Body of pancreas (tissue), 4 donors: ENCODE measurements around the gene CDH12. TPM values are rescaled to one million over a fixed set of nuclear protein-coding genes. Genes with fewer than 3 reads are reported as not detected.

Experiments used
- ATAC-seq: fragments of 150-250 bp; one replicate; pipeline ENCODE4 v1.9.1; 2016
- DNase-seq, 4 donors: peaks; one replicate each; pipeline ENCODE4 v3.0.0-alpha.2; 2019
- H3K27ac ChIP-seq, 4 donors: fragments of 200-600 bp; sonication (generic); 1 replicate in 3 of 4; 2 replicates in 1 of 4; pipeline versions ENCODE4 v1.5.1 to v1.6.1; 2016 to 2019; ENCODE audit warnings: mild to moderate bottlenecking in 1 of 4, mixed read lengths in 1 of 4, moderate library complexity in 1 of 4
- H3K27me3 ChIP-seq, 2 donors: fragments of 200-600 bp; sonication (generic); one replicate each; pipeline ENCODE4 v1.6.0; 2016; ENCODE audit warnings: mild to moderate bottlenecking in 1 of 2
- H3K36me3 ChIP-seq, 2 donors: fragments of 200-600 bp; sonication (generic); replicated peaks in 1 of 2; 2 replicates each; pipeline ENCODE4 v1.5.1; 2016; ENCODE audit warnings: low read depth in 2 of 2; ENCODE audit not compliant: insufficient read depth in 1 of 2
- H3K4me1 ChIP-seq: fragments of 200-600 bp; sonication (generic); one replicate; pipeline ENCODE4 v1.6.0; 2016
- H3K4me3 ChIP-seq, 2 donors: fragments of 200-600 bp; sonication (generic); 1 replicate in 1 of 2; 2 replicates in 1 of 2; pipeline ENCODE4 v1.5.1; 2016 to 2019
- H3K9me3 ChIP-seq, 3 donors: fragments of 200-600 bp; sonication (generic); 1 replicate in 2 of 3; 2 replicates in 1 of 3; pipeline ENCODE4 v1.5.1; 2016
- POLR2A ChIP-seq, 3 donors: fragments of 450-650 bp; IDR thresholded peaks; one replicate each; pipeline ENCODE4 v1.6.1; 2016; ENCODE audit warnings: antibody characterized with exemption in 3 of 3, mild to moderate bottlenecking in 2 of 3
- WGBS, 2 donors: methylation state at CpG; one replicate each; pipeline ENCODE4 v1.1.5; 2017; 5-methylcytosine and 5-hydroxymethylcytosine counted together
- intact Hi-C: fragments of 100-400 bp; cut with DNase I; formaldehyde crosslinking; loops from one replicate; pipeline ENCODE4 v1.15.1; 2023
- total RNA-seq, 2 donors: library from RNA; depleted of rRNA; stranded (reverse); fragments of >200 nt; gene quantifications; one replicate each; pipeline ENCODE4 v1.1.0, GENCODE V29; 2016
- TF ChIP-seq, protein P1 (sequence below), 7 experiments: fragments of 450-650 bp in 4 of 7; fragments of 200-600 bp in 3 of 7; sonication (generic) in 3 of 7; IDR thresholded peaks; one replicate each; pipeline ENCODE4 v1.5.1; 2016 to 2019; ENCODE audit warnings: antibody characterized with exemption in 7 of 7

CDH12 gene
- total RNA-seq, 2 donors from 2014 or later, result not detected

DNA sequence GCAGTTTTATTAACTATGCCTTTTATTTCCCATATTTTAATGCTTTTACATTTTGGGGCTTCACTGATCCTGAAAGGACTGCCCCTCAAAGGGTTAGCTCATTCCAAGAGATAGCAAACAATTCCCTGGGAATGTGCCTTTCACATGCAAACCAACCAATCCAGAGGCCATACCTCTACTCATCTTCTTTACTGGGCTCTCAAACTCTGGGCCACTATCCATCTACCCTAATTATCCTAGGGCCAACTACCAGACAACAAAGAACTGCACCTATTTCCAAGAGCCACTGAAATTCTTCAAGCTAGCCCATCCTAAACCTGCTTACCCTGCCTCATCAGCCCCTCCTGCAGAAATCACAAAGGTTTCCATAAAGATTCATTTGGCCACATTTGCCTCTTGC, 364.7 kb downstream of the CDH12 start:
- no peak overlapping the region for H3K27ac ChIP-seq
- H3K4me3 ChIP-seq, result no peak overlapping the region
- H3K36me3 ChIP-seq, result no peaks in the 10 kb centered on the region
- TF ChIP-seq POLR2A (IDR thresholded peaks at IDR 0.05), result no peak
- TF ChIP-seq, protein P1, sequence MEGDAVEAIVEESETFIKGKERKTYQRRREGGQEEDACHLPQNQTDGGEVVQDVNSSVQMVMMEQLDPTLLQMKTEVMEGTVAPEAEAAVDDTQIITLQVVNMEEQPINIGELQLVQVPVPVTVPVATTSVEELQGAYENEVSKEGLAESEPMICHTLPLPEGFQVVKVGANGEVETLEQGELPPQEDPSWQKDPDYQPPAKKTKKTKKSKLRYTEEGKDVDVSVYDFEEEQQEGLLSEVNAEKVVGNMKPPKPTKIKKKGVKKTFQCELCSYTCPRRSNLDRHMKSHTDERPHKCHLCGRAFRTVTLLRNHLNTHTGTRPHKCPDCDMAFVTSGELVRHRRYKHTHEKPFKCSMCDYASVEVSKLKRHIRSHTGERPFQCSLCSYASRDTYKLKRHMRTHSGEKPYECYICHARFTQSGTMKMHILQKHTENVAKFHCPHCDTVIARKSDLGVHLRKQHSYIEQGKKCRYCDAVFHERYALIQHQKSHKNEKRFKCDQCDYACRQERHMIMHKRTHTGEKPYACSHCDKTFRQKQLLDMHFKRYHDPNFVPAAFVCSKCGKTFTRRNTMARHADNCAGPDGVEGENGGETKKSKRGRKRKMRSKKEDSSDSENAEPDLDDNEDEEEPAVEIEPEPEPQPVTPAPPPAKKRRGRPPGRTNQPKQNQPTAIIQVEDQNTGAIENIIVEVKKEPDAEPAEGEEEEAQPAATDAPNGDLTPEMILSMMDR (IDR thresholded peaks at IDR 0.05), result no peak
- no peaks in the 10 kb centered on the region for H3K4me1 ChIP-seq
- ATAC-seq, result no peak
- H3K9me3 ChIP-seq, result no peaks in the 10 kb centered on the region
- no peaks in the 10 kb centered on the region for H3K27me3 ChIP-seq
- intact Hi-C loops, result no loop called here
- DNase-seq, result no peak

DNA sequence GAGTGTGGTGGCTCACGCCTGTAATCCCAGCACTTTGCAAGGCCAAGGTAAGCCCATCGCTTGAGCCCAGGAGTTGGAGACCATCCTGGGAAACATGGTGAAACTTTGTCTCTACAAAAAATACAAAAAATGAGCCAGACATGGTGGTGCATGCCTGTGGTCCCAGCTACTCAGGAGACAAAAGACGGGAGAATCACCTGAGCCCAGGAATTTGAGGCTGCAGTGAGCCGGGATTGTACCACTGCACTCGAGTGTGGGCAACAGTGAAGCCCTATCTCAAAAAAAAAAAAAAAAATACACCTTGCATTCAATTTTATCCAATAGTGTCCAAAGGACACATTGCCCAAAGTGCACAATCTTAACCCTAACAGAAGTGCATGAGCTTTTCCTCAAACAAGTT, 372.8 kb downstream of the CDH12 start:
- WGBS, 2 donors, result 59% methylated on average over 5 of the region's 5 CpGs
- Histone ChIP-seq H3K4me1 (no peaks in the 10 kb centered on the region), H3K27me3 (no peaks in the 10 kb centered on the region), H3K36me3 (no peaks in the 10 kb centered on the region), H3K27ac (no peak overlapping the region), H3K9me3 (no peaks in the 10 kb centered on the region), H3K4me3 (no peak overlapping the region)
- ATAC-seq (no peak), DNase-seq (no peak)
- intact Hi-C loops, result no loop called here
- TF ChIP-seq, protein P1 (IDR thresholded peaks at IDR 0.05), result no peak
- TF ChIP-seq POLR2A (IDR thresholded peaks at IDR 0.05), result no peak

DNA sequence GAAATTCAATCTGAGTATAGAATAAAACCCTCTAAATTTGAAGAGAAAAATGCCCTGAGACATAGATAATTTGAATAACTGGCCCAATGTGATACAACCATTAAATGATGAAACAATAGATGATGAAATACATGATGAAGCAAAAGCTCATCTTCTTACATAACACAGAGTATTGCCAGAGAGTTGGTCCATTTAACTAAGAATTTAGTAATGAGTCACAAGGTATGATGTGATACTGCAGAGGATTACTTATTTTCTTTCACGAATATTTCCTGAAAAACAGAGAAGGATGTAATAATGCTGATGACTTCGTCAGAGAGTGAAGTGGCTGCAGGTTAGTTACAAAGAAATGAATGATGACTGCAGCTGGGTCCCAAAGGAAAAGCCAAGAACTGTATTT, 379.3 kb downstream of the CDH12 start:
- 50 to 53% methylated on average over 2 of the region's 2 CpGs for WGBS, 2 donors
- H3K9me3 ChIP-seq, result no peaks in the 10 kb centered on the region
- intact Hi-C loops, result no loop called here
- DNase-seq, result no peak
- no peaks in the 10 kb centered on the region for H3K36me3 ChIP-seq
- no peak for TF ChIP-seq POLR2A (IDR thresholded peaks at IDR 0.05)
- TF ChIP-seq, protein P1 (IDR thresholded peaks at IDR 0.05), result no peak
- no peak overlapping the region for H3K27ac ChIP-seq
- ATAC-seq, result no peak
- no peak overlapping the region for H3K4me3 ChIP-seq
- no peaks in the 10 kb centered on the region for H3K4me1 ChIP-seq
- H3K27me3 ChIP-seq, result no peaks in the 10 kb centered on the region

DNA sequence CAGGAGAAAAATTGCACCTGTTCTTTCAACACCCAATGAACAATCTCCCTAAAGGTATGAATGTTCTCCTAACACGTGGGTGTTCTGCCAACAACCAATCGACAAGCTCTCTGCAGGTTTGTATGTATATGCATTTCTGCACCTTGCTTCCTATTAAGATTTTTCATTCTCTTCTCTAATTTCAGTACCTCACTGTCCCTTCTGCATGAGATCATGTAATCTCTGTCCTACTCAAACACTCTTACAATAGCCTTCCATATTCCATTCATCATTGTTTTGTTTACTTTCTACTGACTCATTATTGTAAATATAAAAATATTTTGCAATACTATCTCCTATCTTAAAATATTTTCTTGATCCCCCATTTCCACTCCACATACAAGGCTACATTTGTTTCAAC, 382.0 kb downstream of the CDH12 start:
- no peak for DNase-seq

DNA sequence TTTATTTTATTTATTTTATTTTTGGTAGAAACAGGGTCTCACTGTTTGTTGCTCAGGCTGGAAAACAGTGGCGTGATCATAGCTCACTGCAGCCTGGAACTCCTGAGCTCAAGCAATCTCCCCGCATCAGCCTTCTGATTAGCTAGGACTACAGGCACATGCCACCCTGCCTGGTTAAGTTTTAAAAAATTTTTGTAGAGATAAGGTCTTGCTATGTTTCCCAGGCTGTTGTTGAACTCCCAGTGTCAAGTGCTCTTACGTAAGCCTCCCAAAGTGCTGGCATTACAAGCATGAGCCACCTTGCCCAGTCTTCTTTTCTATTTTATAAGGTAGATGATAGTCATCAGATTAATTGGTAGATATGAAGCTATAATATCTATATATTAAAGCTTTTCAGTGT, 382.7 kb downstream of the CDH12 start:
- TF ChIP-seq, protein P1 (IDR thresholded peaks at IDR 0.05), result no peak
- TF ChIP-seq POLR2A (IDR thresholded peaks at IDR 0.05), result no peak
- no peaks in the 10 kb centered on the region for H3K36me3 ChIP-seq
- H3K27ac ChIP-seq, result no peak overlapping the region
- ATAC-seq, result no peak
- no peak for DNase-seq
- 54 to 76% methylated on average over 3 of the region's 3 CpGs for WGBS, 2 donors
- H3K4me3 ChIP-seq, result no peak overlapping the region
- intact Hi-C loops, result no loop called here
- no peaks in the 10 kb centered on the region for H3K9me3 ChIP-seq
- H3K27me3 ChIP-seq, result no peaks in the 10 kb centered on the region
- H3K4me1 ChIP-seq, result no peaks in the 10 kb centered on the region

More for the DNA sequence above, 382.0 kb downstream of the CDH12 start:
- no peak overlapping the region for H3K4me3 ChIP-seq
- no peak overlapping the region for H3K27ac ChIP-seq
- H3K4me1 ChIP-seq, result no peaks in the 10 kb centered on the region
- ATAC-seq, result no peak
- no peaks in the 10 kb centered on the region for H3K9me3 ChIP-seq
- TF ChIP-seq, protein P1 (IDR thresholded peaks at IDR 0.05), result no peak
- TF ChIP-seq POLR2A (IDR thresholded peaks at IDR 0.05), result no peak
- H3K36me3 ChIP-seq, result no peaks in the 10 kb centered on the region
- intact Hi-C loops, result no loop called here
- no peaks in the 10 kb centered on the region for H3K27me3 ChIP-seq
- WGBS, 2 donors, result 42 to 55% methylated on average over 2 of the region's 2 CpGs
